Caco-2 (cell line): ENCODE data around the gene FBLN1. TPM values are rescaled to one million over a fixed set of nuclear protein-coding genes. Genes with fewer than 3 reads are reported as not detected.
"Not testable (repeated sequence)": the region's sequence is repeated elsewhere in the genome, so short reads cannot be mapped to it uniquely, and the experiment has no call there.

Source experiments
- BruUV-seq: library from RNA; stranded (reverse); fragments of 400-500 nt; replicated peaks from 2 replicates; lab custom pipeline; 2021; lab: Mats Ljungman, UMichigan
- CTCF ChIA-PET: fragments of 300-600 bp; sonication (Branson Sonifier 250); formaldehyde crosslinking; loops from one replicate; lab custom pipeline; 2022; ENCODE audit warnings: antibody characterized with exemption; lab: Charles Lee
- POLR2A ChIA-PET: fragments of 300-600 bp; sonication (Branson Sonifier 250); formaldehyde crosslinking; loops from one replicate; lab custom pipeline; 2022; ENCODE audit warnings: antibody characterized with exemption; lab: Charles Lee
- DNase-seq, 2 experiments: peaks; one replicate each; pipeline versions ENCODE4 v3.0.0 to v3.0.0-alpha.2; 2020 to 2022
- H3K27me3 ChIP-seq: replicated peaks from 2 replicates; pipeline ENCODE4 v1.6.0; 2011; ENCODE audit warnings: low read length; ENCODE audit not compliant: control insufficient read depth, insufficient read depth
- H3K36me3 ChIP-seq: 2 replicates; pipeline ENCODE4 v1.5.1; 2011; ENCODE audit warnings: low read length; ENCODE audit not compliant: control insufficient read depth, insufficient read depth
- H3K4me1 ChIP-seq: fragments of 250-450 bp; sonication (Bioruptor Pico); 2 replicates; pipeline ENCODE4 v1.5.1; 2020; ENCODE audit warnings: mild to moderate bottlenecking
- H3K4me3 ChIP-seq: 2 replicates; pipeline ENCODE4 v1.5.1; 2011; ENCODE audit warnings: low read depth, mild to moderate bottlenecking, control low read depth, low read length
- H3K9me3 ChIP-seq: fragments of 250-450 bp; sonication (Bioruptor Pico); 2 replicates; pipeline ENCODE4 v1.5.1; 2020; ENCODE audit warnings: mild to moderate bottlenecking, moderate library complexity
- H3K27ac Mint-ChIP-seq: one replicate; pipeline ENCODE4 v1.8.0; 2022; ENCODE audit warnings: mixed read lengths; ENCODE audit not compliant: unreplicated experiment
- H3K27me3 Mint-ChIP-seq: one replicate; pipeline ENCODE4 v1.8.0; 2022; ENCODE audit warnings: mixed read lengths; ENCODE audit not compliant: insufficient read depth, unreplicated experiment
- H3K36me3 Mint-ChIP-seq: one replicate; pipeline ENCODE4 v1.8.0; 2022; ENCODE audit warnings: mild to moderate bottlenecking, mixed read lengths; ENCODE audit not compliant: insufficient read depth, unreplicated experiment
- H3K4me1 Mint-ChIP-seq: one replicate; pipeline ENCODE4 v1.8.0; 2022; ENCODE audit warnings: low read depth, mixed read lengths; ENCODE audit not compliant: unreplicated experiment
- H3K4me3 Mint-ChIP-seq: one replicate; pipeline ENCODE4 v1.8.0; 2022; ENCODE audit warnings: mild to moderate bottlenecking, moderate library complexity, mixed read lengths; ENCODE audit not compliant: unreplicated experiment
- H3K9me3 Mint-ChIP-seq: one replicate; pipeline ENCODE4 v1.8.0; 2022; ENCODE audit warnings: mixed read lengths; ENCODE audit not compliant: unreplicated experiment
- CTCF ChIP-seq, 2 experiments: fragments of 200-600 bp in 1 of 2; IDR thresholded peaks; 1 replicate in 1 of 2; 2 replicates in 1 of 2; pipeline versions ENCODE4 v1.5.1 to v1.8.0; 2011 to 2022; ENCODE audit warnings: antibody characterized with exemption in 1 of 2, control low read depth in 1 of 2, inconsistent platforms in 1 of 2, low read depth in 1 of 2, low read length in 1 of 2, mild to moderate bottlenecking in 1 of 2, moderate library complexity in 1 of 2; ENCODE audit not compliant: insufficient read depth in 1 of 2, severe bottlenecking in 1 of 2, unreplicated experiment in 1 of 2
- intact Hi-C: fragments of 100-400 bp; cut with micrococcal nuclease; formaldehyde crosslinking; loops from one replicate; pipeline ENCODE4 v1.10.0; 2022; ENCODE audit not compliant: unreplicated experiment
- total RNA-seq: library from RNA; stranded (reverse); gene quantifications from 2 replicates; pipeline ENCODE4 v1.2.3, GENCODE V29; 2022

Gene FBLN1
- total RNA-seq, 1 experiment from 2014 or later = 519 TPM

GRCh38 chr22:45617948-45618347, 115.3 kb downstream of the FBLN1 start:
- no peak overlapping the region for H3K27ac Mint-ChIP-seq
- ChIA-PET CTCF (no interaction called here), POLR2A (no interaction called here)
- Histone ChIP-seq H3K9me3 (peaks cover 10% of the 10 kb centered on the region; the same call in 1 of the 2 replicates), H3K4me1 (no peaks in the 10 kb centered on the region), H3K27me3 (no peaks in the 10 kb centered on the region), H3K4me3 (no peak overlapping the region), H3K36me3 (no peaks in the 10 kb centered on the region)
- intact Hi-C loops = no loop called here
- H3K4me3 Mint-ChIP-seq = no peak overlapping the region
- no peak for TF ChIP-seq CTCF (IDR thresholded peaks at IDR 0.05; ENCODE audit: insufficient read depth in 1 of 2, low read depth in 1 of 2, low read length in 1 of 2, severe bottlenecking in 1 of 2, unreplicated experiment in 1 of 2)
- BruUV-seq = no TSS peak
- no peak for DNase-seq
- no peaks in the 10 kb centered on the region for H3K27me3 Mint-ChIP-seq
- H3K4me1 Mint-ChIP-seq = no peaks in the 10 kb centered on the region
- H3K36me3 Mint-ChIP-seq = no peaks in the 10 kb centered on the region
- H3K9me3 Mint-ChIP-seq = peaks cover 10% of the 10 kb centered on the region

- no TSS peak for BruUV-seq
These were observed 118.0 kb downstream of the FBLN1 start for GRCh38 chr22:45620706-45621105.

GRCh38 chr22:45621836-45622600, 119.3 kb downstream of the FBLN1 start:
- POLR2A ChIA-PET = no interaction called here
- no peaks in the 10 kb centered on the region for H3K36me3 Mint-ChIP-seq

More at GRCh38 chr22:45620706-45621105, 118.0 kb downstream of the FBLN1 start:
- Mint-ChIP-seq H3K36me3 (no peaks in the 10 kb centered on the region), H3K27me3 (no peaks in the 10 kb centered on the region), H3K4me1 (no peaks in the 10 kb centered on the region), H3K4me3 (no peak overlapping the region), H3K9me3 (peaks cover 10% of the 10 kb centered on the region), H3K27ac (no peak overlapping the region)
- TF ChIP-seq CTCF (IDR thresholded peaks at IDR 0.05; ENCODE audit: insufficient read depth in 1 of 2, low read depth in 1 of 2, low read length in 1 of 2, severe bottlenecking in 1 of 2, unreplicated experiment in 1 of 2) = no peak
- CTCF ChIA-PET = no interaction called here
- POLR2A ChIA-PET = no interaction called here
- no peaks in the 10 kb centered on the region for H3K4me1 ChIP-seq
- no peak for DNase-seq
- H3K36me3 ChIP-seq = no peaks in the 10 kb centered on the region
- peaks cover 10% of the 10 kb centered on the region; the same call in 1 of the 2 replicates for H3K9me3 ChIP-seq
- no peaks in the 10 kb centered on the region for H3K27me3 ChIP-seq
- no peak overlapping the region for H3K4me3 ChIP-seq
- intact Hi-C loops = no loop called here

GRCh38 chr22:45623464-45624145, 120.9 kb downstream of the FBLN1 start:
- H3K9me3 Mint-ChIP-seq, H3K27ac Mint-ChIP-seq, H3K36me3 ChIP-seq, H3K9me3 ChIP-seq, DNase-seq, H3K4me1 Mint-ChIP-seq, H3K27me3 Mint-ChIP-seq, intact Hi-C loops, H3K36me3 Mint-ChIP-seq, H3K4me3 ChIP-seq, H3K4me3 Mint-ChIP-seq, H3K4me1 ChIP-seq, H3K27me3 ChIP-seq, POLR2A ChIA-PET, BruUV-seq, CTCF ChIA-PET: not testable (repeated sequence)

More at GRCh38 chr22:45621836-45622600, 119.3 kb downstream of the FBLN1 start:
- Mint-ChIP-seq H3K4me1 (no peaks in the 10 kb centered on the region), H3K27me3 (no peaks in the 10 kb centered on the region), H3K9me3 (peaks cover 10% of the 10 kb centered on the region), H3K27ac (no peak overlapping the region), H3K4me3 (no peak overlapping the region)
- Histone ChIP-seq H3K27me3 (no peaks in the 10 kb centered on the region), H3K36me3 (no peaks in the 10 kb centered on the region), H3K9me3 (peaks cover 5% of the 10 kb centered on the region; the same call in 1 of the 2 replicates), H3K4me1 (no peaks in the 10 kb centered on the region), H3K4me3 (no peak overlapping the region)
- CTCF ChIA-PET = no interaction called here
- TF ChIP-seq CTCF (IDR thresholded peaks at IDR 0.05; ENCODE audit: insufficient read depth in 1 of 2, low read depth in 1 of 2, low read length in 1 of 2, severe bottlenecking in 1 of 2, unreplicated experiment in 1 of 2) = no peak
- no TSS peak for BruUV-seq
- intact Hi-C loops = no loop called here
- DNase-seq = no peak
